Stimulated activated CD8-positive, alpha-beta memory T cell treated with anti-CD3 and anti-CD28 coated beads, Interleukin-12 subunit alpha, Interleukin-12 subunit beta, amount 100 ng/mL, for 24 hours (primary cell): ENCODE results near the gene SMIM10L1.

ENCODE experiments used
- DNase-seq: peaks from one replicate; pipeline ENCODE4 v3.0.0-alpha.2; 2020; ENCODE audit errors: extremely low read depth

Gene SMIM10L1

GRCh38 chr12:11171145-11171968 lies at the start of gene SMIM10L1:
Gene SMIM10L1 (plus strand): TSS chr12:11171194. CDS start chr12:11171357, 163 bp downstream.
- DNase-seq = peak; percentile 73

GRCh38 chr12:11130382-11130781 lies 40.6 kb upstream of the SMIM10L1 start:
- no peak for DNase-seq

GRCh38 chr12:11130999-11131398 lies 40.0 kb upstream of the SMIM10L1 start:
- DNase-seq = no peak

- DNase-seq = no peak
These were observed 37.8 kb upstream of the SMIM10L1 start for GRCh38 chr12:11133162-11133561.

- DNase-seq = no peak
These were observed 37.2 kb upstream of the SMIM10L1 start for GRCh38 chr12:11133816-11134215.

GRCh38 chr12:11134305-11134704 lies 36.7 kb upstream of the SMIM10L1 start, which contains the start of gene TAS2R30:
Gene TAS2R30 (minus strand): TSS chr12:11134644. CDS start chr12:11134244, 400 bp downstream.
- no peak for DNase-seq

- DNase-seq = no peak
These were observed 34.9 kb upstream of the SMIM10L1 start for GRCh38 chr12:11136075-11136474.

GRCh38 chr12:11143352-11143751 lies 27.6 kb upstream of the SMIM10L1 start:
- DNase-seq = no peak

- no peak for DNase-seq
These were observed 26.7 kb upstream of the SMIM10L1 start for GRCh38 chr12:11144297-11144696.

- no peak for DNase-seq
These were observed 23.6 kb upstream of the SMIM10L1 start for GRCh38 chr12:11147420-11147819.

- DNase-seq = no peak
These were observed 20.2 kb upstream of the SMIM10L1 start for GRCh38 chr12:11150832-11151231.

GRCh38 chr12:11152725-11153124 lies 18.3 kb upstream of the SMIM10L1 start:
- no peak for DNase-seq

GRCh38 chr12:11154400-11154925 lies 16.5 kb upstream of the SMIM10L1 start:
- no peak for DNase-seq

- no peak for DNase-seq
These were observed 12.0 kb upstream of the SMIM10L1 start for GRCh38 chr12:11158885-11159444.

- DNase-seq = no peak
These were observed 8.5 kb upstream of the SMIM10L1 start for GRCh38 chr12:11162502-11162901.

- no peak for DNase-seq
These were observed 6.6 kb upstream of the SMIM10L1 start for GRCh38 chr12:11164384-11164783.

- no peak for DNase-seq
These were observed 4.7 kb upstream of the SMIM10L1 start for GRCh38 chr12:11166300-11166699.

GRCh38 chr12:11170810-11171144 lies 217 bp upstream of the SMIM10L1 start:
- DNase-seq = no peak

- DNase-seq = no peak
These were observed 1.1 kb downstream of the SMIM10L1 start for GRCh38 chr12:11171969-11172675.

- no peak for DNase-seq
These were observed 3.0 kb downstream of the SMIM10L1 start for GRCh38 chr12:11174022-11174421.

GRCh38 chr12:11178250-11178649 lies 7.3 kb downstream of the SMIM10L1 start:
- DNase-seq = no peak

GRCh38 chr12:11182529-11182928 lies 11.5 kb downstream of the SMIM10L1 start:
- DNase-seq = no peak

- DNase-seq = no peak
These were observed 12.0 kb downstream of the SMIM10L1 start for GRCh38 chr12:11183011-11183410.
